ENCODE results near the gene LGI2. TPM values are rescaled to one million over a fixed set of nuclear protein-coding genes. Genes with fewer than 3 reads are reported as not detected.
"Not testable (repeated sequence)": the region's sequence is repeated elsewhere in the genome, so short reads cannot be mapped to it uniquely, and the experiment has no call there.

Gene LGI2
- total RNA-seq, 1 experiment from 2014 or later = 1.4 TPM

- Mint-ChIP-seq H3K27ac (no peak overlapping the region), H3K27me3 (ENCODE audit: low read depth) (peaks cover 13% of the 10 kb centered on the region), H3K9me3 (no peaks in the 10 kb centered on the region), H3K36me3 (ENCODE audit: insufficient read depth in 1 of 3, low read depth in 3 of 3) (0 out of 7 replicates have a peak, but pooled peaks cover 0 to 6% (median 1%) of the 10 kb centered on the region in 3 experiments), H3K4me1 (peaks cover 5 to 11% of the 10 kb centered on the region in 2 experiments; a peak in 3 of 4 replicates), H3K4me3 (no peak overlapping the region)
- no peak overlapping the region for H3T11ph ChIP-seq (ENCODE audit: low read length)
- no peaks in the 10 kb centered on the region for H3K79me1 ChIP-seq (ENCODE audit: insufficient read depth, low read depth, low read length, poor library complexity, severe bottlenecking)
- DNase-seq = no peak
- no peak overlapping the region for H2BK120ac ChIP-seq (ENCODE audit: low read depth, low read length, poor library complexity, severe bottlenecking)
- no peaks in the 10 kb centered on the region for H3K9me3 ChIP-seq (ENCODE audit: control insufficient read depth, low read depth, low read length)
- H3K27me3 ChIP-seq (ENCODE audit: insufficient read depth, low read length) = no peaks in the 10 kb centered on the region
- no peak overlapping the region for H4K8ac ChIP-seq (replicated peaks; ENCODE audit: insufficient read length, low read depth, low read length)
- no peak overlapping the region for H3K18ac ChIP-seq (ENCODE audit: insufficient read length, low read depth, low read length)
- H2BK20ac ChIP-seq (ENCODE audit: low read depth, low read length, poor library complexity, severe bottlenecking) = no peak overlapping the region
- TF ChIP-seq CTCF (conservative IDR thresholded peaks at IDR 0.05) = no peak
- no peaks in the 10 kb centered on the region for H3K23me2 ChIP-seq (ENCODE audit: insufficient read length, low read depth, low read length, poor library complexity, severe bottlenecking)
- H3K56ac ChIP-seq (ENCODE audit: insufficient read length, low read depth, low read length) = no peak overlapping the region
- H3K14ac ChIP-seq (ENCODE audit: insufficient read depth, low read length) = no peak overlapping the region
- no peak overlapping the region for H2AFZ ChIP-seq (ENCODE audit: low read length)
- WGBS (ENCODE audit: extremely low coverage, insufficient read length, low lambda C conversion rate) = no CpG with 5 or more reads among the region's 3 CpGs
- H4K91ac ChIP-seq (ENCODE audit: insufficient read length, low read depth, low read length) = no peak overlapping the region
- H4K20me1 ChIP-seq (ENCODE audit: control insufficient read depth, insufficient read depth, insufficient read length) = no peaks in the 10 kb centered on the region
- no peak overlapping the region for H4K5ac ChIP-seq (ENCODE audit: insufficient read length, low read depth, low read length)
- H3K4me2 ChIP-seq (ENCODE audit: insufficient read depth, insufficient read length, low read length) = no peak overlapping the region
- H3K9ac ChIP-seq (ENCODE audit: extremely low read depth, insufficient read length, low read length) = no peak overlapping the region
- H2AK5ac ChIP-seq (ENCODE audit: insufficient read length, low read length) = no peak overlapping the region
- no peaks in the 10 kb centered on the region for H3K79me2 ChIP-seq (ENCODE audit: insufficient read depth, low read length)
- H2BK5ac ChIP-seq (ENCODE audit: insufficient read length, low read length) = no peak overlapping the region
- H3K4me1 ChIP-seq (ENCODE audit: insufficient read depth, low read length) = no peaks in the 10 kb centered on the region; the same call in 1 of the 2 replicates
- no peak overlapping the region for H3K23ac ChIP-seq (ENCODE audit: insufficient read length, low read depth, low read length)
- H3K4ac ChIP-seq (ENCODE audit: low read depth, low read length) = no peak overlapping the region
- H3K27ac ChIP-seq (ENCODE audit: insufficient read length, low read depth, low read length) = no peak overlapping the region
- H2BK12ac ChIP-seq (ENCODE audit: insufficient read length, low read depth, low read length) = no peak overlapping the region
- H2BK15ac ChIP-seq (ENCODE audit: low read depth, low read length) = no peak overlapping the region
These were observed 15.7 kb downstream of the LGI2 start for GRCh38 chr4:25015012-25015411.

DNA sequence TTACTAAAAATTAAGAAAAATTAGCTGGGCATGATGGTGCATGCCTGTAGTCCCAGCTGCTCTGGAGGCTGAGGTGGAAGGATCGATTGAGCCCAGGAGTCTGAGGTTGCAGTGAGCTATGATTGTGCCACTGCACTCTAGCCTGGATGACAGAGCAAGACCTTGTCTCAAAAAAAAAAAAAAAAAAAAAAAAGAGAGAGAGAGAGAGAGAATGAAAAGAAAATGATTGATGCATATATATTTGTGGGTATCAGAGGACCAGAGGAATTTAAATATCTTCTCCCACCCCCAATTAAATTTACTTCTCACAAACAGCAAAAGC lies 16.1 kb downstream of the LGI2 start:
- not testable (repeated sequence) for H2BK20ac ChIP-seq (ENCODE audit: low read depth, low read length, poor library complexity, severe bottlenecking); H3K23ac ChIP-seq (ENCODE audit: insufficient read length, low read depth, low read length); H3K4me2 ChIP-seq (ENCODE audit: insufficient read depth, insufficient read length, low read length); H2AK5ac ChIP-seq (ENCODE audit: insufficient read length, low read length); H3K9me3 Mint-ChIP-seq; H3K56ac ChIP-seq (ENCODE audit: insufficient read length, low read depth, low read length); H4K20me1 ChIP-seq (ENCODE audit: control insufficient read depth, insufficient read depth, insufficient read length); H2AFZ ChIP-seq (ENCODE audit: low read length); H3K9me3 ChIP-seq (ENCODE audit: control insufficient read depth, low read depth, low read length); H3K27ac Mint-ChIP-seq; H4K5ac ChIP-seq (ENCODE audit: insufficient read length, low read depth, low read length); H3K18ac ChIP-seq (ENCODE audit: insufficient read length, low read depth, low read length); H4K8ac ChIP-seq (replicated peaks; ENCODE audit: insufficient read length, low read depth, low read length); H3K79me2 ChIP-seq (ENCODE audit: insufficient read depth, low read length); H3K4me1 ChIP-seq (ENCODE audit: insufficient read depth, low read length); DNase-seq; H3K79me1 ChIP-seq (ENCODE audit: insufficient read depth, low read depth, low read length, poor library complexity, severe bottlenecking); H3K14ac ChIP-seq (ENCODE audit: insufficient read depth, low read length); H3K36me3 Mint-ChIP-seq (ENCODE audit: insufficient read depth in 1 of 3, low read depth in 3 of 3); H3K4me3 Mint-ChIP-seq; H3T11ph ChIP-seq (ENCODE audit: low read length); H2BK5ac ChIP-seq (ENCODE audit: insufficient read length, low read length); H3K4ac ChIP-seq (ENCODE audit: low read depth, low read length); H3K9ac ChIP-seq (ENCODE audit: extremely low read depth, insufficient read length, low read length); H2BK12ac ChIP-seq (ENCODE audit: insufficient read length, low read depth, low read length); H2BK120ac ChIP-seq (ENCODE audit: low read depth, low read length, poor library complexity, severe bottlenecking); H3K27ac ChIP-seq (ENCODE audit: insufficient read length, low read depth, low read length); H3K23me2 ChIP-seq (ENCODE audit: insufficient read length, low read depth, low read length, poor library complexity, severe bottlenecking); H4K91ac ChIP-seq (ENCODE audit: insufficient read length, low read depth, low read length); H3K27me3 ChIP-seq (ENCODE audit: insufficient read depth, low read length); H2BK15ac ChIP-seq (ENCODE audit: low read depth, low read length)
- Mint-ChIP-seq H3K4me1 (peaks cover 5 to 11% of the 10 kb centered on the region in 2 experiments; a peak in 3 of 4 replicates), H3K27me3 (ENCODE audit: low read depth) (peaks cover 13% of the 10 kb centered on the region)
- no CpG with 5 or more reads among the region's 1 CpG for WGBS (ENCODE audit: extremely low coverage, insufficient read length, low lambda C conversion rate)
